Measurements from ENCODE around the gene PLXNA2. TPM values are rescaled to one million over a fixed set of nuclear protein-coding genes. Genes with fewer than 3 reads are reported as not detected.

PLXNA2 gene
- total RNA-seq, 2 experiments from 2014 or later, result 0.15 to 0.26 TPM

DNA sequence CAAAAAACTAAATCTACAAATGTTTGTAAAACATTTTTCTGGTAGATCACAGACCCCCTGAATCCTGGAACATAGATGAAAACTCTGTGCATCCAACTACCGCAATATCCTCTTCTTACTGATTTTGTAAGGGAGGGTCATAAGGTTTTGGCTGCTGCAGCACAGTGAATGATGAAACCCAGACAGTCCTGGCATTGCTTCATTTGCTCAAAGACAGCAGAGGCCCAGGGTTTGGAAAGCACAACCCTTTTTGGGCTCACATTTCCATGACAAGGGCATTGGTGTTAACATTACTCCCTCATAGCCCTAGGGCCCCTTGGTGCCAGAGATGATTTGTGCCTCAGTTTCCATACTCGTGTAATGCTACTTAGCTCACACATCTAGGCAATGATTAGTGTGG lies 51.2 kb downstream of the PLXNA2 start:
- no peak for DNase-seq
- Mint-ChIP-seq H3K27ac (no peak overlapping the region), H3K36me3 (no peaks in the 10 kb centered on the region), H3K4me3 (no peak overlapping the region), H3K4me1 (peaks cover 10% of the 10 kb centered on the region), H3K27me3 (peaks cover 16% of the 10 kb centered on the region), H3K9me3 (ENCODE audit: low read depth) (no peaks in the 10 kb centered on the region)
- CTCF ChIA-PET, result no interaction called here
- no peak for ATAC-seq

DNA sequence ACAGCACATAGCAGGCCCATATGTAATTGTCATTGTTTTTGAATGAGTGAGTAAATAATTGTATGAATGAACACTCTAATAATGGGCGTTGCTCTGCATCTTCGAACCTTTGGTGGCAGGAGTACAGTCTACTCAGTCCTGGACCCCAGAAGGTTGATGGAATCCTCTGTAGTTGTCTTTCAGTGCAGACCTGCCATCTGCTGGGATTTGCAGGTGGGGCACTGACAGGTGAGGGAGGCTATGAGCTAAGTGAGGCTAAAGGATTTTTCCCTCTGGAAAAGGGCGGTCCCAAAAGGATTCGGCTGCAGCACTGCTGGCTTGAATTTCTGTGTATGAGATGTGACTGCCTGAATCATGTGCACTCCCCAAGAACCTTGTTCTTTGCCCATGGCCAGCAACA lies 53.4 kb downstream of the PLXNA2 start:
- no peak overlapping the region for H3K4me3 Mint-ChIP-seq
- H3K9me3 Mint-ChIP-seq (ENCODE audit: low read depth), result no peaks in the 10 kb centered on the region
- DNase-seq (no peak), ATAC-seq (no peak)
- H3K4me1 Mint-ChIP-seq, result peaks cover 19% of the 10 kb centered on the region
- CTCF ChIA-PET, result no interaction called here
- H3K27ac Mint-ChIP-seq, result no peak overlapping the region
- H3K27me3 Mint-ChIP-seq, result peaks cover 25% of the 10 kb centered on the region
- no peaks in the 10 kb centered on the region for H3K36me3 Mint-ChIP-seq

DNA sequence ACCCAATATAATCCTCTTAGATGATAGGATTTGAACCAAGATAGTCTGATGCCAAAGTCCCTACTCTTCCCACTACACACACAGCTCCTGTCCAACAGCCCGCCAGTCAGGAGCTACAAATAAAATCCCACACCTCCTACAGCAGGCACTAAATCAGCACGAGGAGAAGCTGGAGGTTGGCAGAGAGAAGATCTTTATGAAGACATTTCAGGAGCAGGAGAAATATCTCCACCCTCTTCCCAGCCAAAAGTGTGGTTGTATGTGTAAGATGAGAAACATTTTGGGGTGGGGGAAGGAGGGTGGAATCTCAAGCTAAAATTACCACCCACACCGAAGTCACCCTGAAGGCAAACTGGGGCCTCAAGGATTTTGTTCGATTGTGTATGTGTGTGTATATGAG lies 54.5 kb downstream of the PLXNA2 start:
- CTCF ChIA-PET, result interaction anchor here (1.4 kb wide), 1 partner anchor 48 kb away, joined by 3 read pairs; no protein-coding TSS in a partner anchor
- ATAC-seq, result no peak
- no peaks in the 10 kb centered on the region for H3K36me3 Mint-ChIP-seq
- H3K27ac Mint-ChIP-seq, result no peak overlapping the region
- peaks cover 27% of the 10 kb centered on the region for H3K27me3 Mint-ChIP-seq
- H3K9me3 Mint-ChIP-seq (ENCODE audit: low read depth), result no peaks in the 10 kb centered on the region
- DNase-seq, result no peak
- H3K4me1 Mint-ChIP-seq, result peaks cover 21% of the 10 kb centered on the region
- no peak overlapping the region for H3K4me3 Mint-ChIP-seq

DNA sequence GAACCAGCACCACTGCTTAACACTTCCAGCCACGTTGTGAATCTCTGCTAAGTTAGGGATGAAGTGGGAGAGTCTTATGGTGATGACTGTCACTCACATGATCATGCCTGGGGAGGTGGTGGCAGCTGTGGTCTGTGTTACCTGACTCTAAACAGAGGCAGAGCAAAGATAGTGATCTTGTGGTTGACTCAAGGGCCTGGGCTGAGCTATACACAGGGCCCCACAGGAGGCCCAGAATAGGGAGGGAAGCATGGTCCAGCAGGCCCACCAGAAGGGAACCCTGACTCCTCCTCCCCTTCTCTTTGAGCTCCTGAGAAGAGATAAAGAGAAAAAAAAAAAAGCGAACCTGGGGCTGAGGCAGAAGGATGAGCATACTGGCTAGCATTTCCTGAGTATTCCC lies 55.0 kb downstream of the PLXNA2 start:
- H3K9me3 Mint-ChIP-seq (ENCODE audit: low read depth), result no peaks in the 10 kb centered on the region
- no peak overlapping the region for H3K4me3 Mint-ChIP-seq
- no peaks in the 10 kb centered on the region for H3K36me3 Mint-ChIP-seq
- DNase-seq (peak; percentile 64), ATAC-seq (peak; percentile 68)
- CTCF ChIA-PET, result interaction anchor here (1.0 to 1.4 kb wide), 3 partner anchors 49 to 228 kb away, joined by 3 read pairs; no protein-coding TSS in a partner anchor
- peaks cover 24% of the 10 kb centered on the region for H3K27me3 Mint-ChIP-seq
- H3K27ac Mint-ChIP-seq, result no peak overlapping the region
- H3K4me1 Mint-ChIP-seq, result peaks cover 25% of the 10 kb centered on the region

DNA sequence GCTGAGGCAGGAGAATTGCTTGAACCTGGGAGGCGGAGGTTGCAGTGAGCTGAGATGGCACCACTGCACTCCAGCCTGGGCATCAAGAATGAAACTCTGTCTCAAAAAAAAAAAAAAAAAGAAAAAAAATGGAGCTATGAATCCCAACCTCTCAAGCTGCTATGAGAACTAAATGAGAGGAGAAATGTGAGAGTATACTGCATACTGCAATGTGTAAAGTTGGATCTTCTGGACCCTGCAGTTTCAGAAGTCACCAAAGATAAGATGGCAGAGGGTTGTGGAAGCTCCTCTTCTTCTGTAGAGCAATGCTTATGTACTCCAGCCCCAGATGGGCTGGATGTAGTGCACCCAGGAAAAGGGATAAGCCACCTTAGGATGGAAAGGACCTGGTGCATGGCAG lies 55.6 kb downstream of the PLXNA2 start:
- CTCF ChIA-PET, result interaction anchor here (1.0 to 1.1 kb wide), 2 partner anchors 57 to 228 kb away, joined by 3 read pairs; no protein-coding TSS in a partner anchor
- Mint-ChIP-seq H3K4me3 (no peak overlapping the region), H3K27ac (no peak overlapping the region), H3K9me3 (ENCODE audit: low read depth) (no peaks in the 10 kb centered on the region), H3K27me3 (peaks cover 24% of the 10 kb centered on the region), H3K36me3 (no peaks in the 10 kb centered on the region), H3K4me1 (peaks cover 25% of the 10 kb centered on the region)
- ATAC-seq (no peak), DNase-seq (no peak)

DNA sequence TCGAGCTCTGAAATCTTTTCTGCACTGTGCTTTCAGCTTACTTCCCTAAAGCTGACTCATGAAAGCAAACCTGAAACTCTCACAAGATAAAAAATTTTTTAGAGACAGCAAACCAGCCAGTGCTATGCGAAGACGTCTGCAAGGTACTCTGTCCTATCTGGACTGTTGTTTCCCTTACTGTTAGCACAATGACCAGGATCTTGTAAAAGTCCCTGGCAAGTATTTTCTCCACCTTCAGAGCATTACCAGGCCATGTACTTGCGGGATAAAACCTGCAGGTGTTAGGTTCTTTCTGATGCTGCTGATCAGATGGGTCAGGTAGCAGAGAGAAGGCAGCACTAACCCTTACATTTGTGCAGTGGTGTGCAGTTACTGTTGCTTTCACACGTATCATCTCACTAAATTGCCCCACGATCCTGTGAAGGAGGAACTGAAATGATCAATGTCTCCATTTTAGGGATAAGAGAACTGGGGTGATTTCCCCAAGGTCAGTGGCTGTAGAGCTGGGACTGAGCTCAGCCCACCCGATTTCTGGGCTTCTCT lies 56.6 kb downstream of the PLXNA2 start:
- H3K4me3 Mint-ChIP-seq, result no peak overlapping the region
- DNase-seq (no peak), ATAC-seq (no peak)
- H3K27me3 Mint-ChIP-seq, result peaks cover 24% of the 10 kb centered on the region
- no peak overlapping the region for H3K27ac Mint-ChIP-seq
- peaks cover 25% of the 10 kb centered on the region for H3K4me1 Mint-ChIP-seq
- CTCF ChIA-PET, result no interaction called here
- H3K36me3 Mint-ChIP-seq, result no peaks in the 10 kb centered on the region
- no peaks in the 10 kb centered on the region for H3K9me3 Mint-ChIP-seq (ENCODE audit: low read depth)

DNA sequence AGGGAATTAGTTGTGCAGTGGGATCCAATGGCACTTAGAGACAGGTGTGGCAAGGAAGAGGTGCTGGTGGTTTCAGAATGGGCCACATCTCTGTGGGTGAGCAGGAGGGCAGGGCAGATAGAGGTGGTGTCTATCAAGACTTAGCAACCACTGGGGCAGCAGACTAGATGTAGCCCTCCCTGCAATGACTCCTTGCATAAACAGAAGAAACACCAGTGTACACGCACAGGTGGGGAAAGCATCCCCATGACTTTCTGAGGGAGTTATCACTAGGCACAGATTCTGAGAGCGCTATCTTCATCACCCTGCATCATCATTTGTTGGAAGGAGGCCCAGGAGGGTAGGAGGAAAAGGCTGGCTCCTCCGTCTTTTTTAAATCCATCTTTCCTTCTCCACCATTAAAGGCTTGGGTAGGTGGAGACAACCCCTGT lies 58.4 kb downstream of the PLXNA2 start:
- ATAC-seq (no peak), DNase-seq (no peak)
- Mint-ChIP-seq H3K4me3 (no peak overlapping the region), H3K4me1 (peaks cover 25% of the 10 kb centered on the region), H3K9me3 (ENCODE audit: low read depth) (no peaks in the 10 kb centered on the region), H3K27me3 (peaks cover 30% of the 10 kb centered on the region), H3K36me3 (no peaks in the 10 kb centered on the region), H3K27ac (no peak overlapping the region)
- CTCF ChIA-PET, result no interaction called here

DNA sequence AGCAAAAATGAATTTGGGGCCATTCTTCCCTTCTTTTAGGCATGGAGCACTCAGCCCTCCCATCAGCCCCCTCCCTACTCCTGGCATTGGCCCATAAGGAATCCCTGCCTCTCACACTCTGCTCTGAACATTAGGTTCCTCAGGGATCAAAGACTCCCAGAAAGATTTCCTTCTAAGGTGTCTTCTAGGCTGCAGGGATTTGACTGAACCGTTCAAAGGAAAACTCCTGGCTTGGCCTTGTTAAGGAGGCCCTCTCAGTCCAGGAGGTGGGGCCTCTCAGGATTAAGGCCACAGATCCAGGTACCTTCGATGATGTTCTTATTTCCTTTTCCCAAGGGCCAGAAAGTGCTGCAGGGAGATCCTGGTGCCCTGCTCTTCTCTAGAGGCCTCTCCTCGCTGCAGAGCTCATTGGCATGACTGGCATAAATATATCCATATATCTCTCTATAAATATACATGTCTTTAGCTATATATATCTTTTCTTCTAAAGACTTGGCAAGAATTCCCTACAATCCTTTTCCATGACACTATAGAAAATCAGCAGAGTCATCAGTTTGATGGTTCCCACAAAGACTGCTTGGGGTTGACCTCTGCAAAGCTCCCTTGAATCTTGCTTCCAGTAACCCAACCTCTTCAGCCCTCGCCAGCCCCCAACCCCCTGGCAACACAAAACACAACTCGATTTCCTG lies 59.1 kb downstream of the PLXNA2 start:
- no peaks in the 10 kb centered on the region for H3K36me3 Mint-ChIP-seq
- no peak for ATAC-seq

DNA sequence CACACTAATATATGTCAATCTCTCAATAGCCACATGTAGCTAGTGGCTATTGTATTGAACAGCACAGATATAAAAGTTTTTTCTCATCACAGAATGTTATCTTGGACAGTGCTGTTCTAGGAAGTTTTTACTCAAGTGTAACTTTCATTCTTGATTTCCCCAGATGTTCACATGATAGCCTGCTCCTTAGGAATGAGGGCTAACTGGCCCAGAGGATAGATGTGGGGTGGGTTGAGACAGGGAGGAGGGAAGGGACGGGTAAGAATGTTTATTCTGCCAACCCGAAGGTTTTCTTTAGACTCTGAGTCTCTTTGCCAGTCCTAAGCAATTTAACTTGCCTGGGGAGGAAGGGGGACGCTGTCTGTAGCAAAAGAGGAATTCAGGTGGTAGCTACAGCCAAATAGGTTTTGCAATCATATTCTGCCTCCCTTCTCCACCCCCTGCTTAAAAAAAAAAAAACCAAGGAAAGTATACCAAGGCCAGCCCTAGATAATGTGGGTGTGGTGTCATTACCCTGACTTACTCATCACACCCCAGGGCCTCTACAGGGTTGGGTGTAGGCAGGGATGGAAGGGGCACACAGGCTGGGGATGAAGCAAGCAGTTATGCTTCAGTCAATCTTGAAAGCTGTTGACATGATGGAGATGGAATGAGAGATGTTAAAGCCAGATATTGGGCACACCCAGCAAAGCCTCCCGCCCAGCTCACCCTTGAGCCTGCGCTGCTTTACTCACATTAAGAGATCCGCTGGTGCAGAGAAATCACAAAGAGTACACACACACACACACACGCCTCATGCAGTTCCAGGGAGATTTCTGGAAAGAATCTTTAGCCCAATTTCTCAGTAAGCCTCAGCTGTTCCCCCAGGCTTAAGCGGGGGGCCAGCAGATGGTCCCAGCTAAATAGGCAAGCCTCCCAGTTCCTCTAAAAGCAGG lies 59.9 kb downstream of the PLXNA2 start:
- H3K27ac Mint-ChIP-seq, result no peak overlapping the region
- no peaks in the 10 kb centered on the region for H3K36me3 Mint-ChIP-seq
- DNase-seq (no peak), ATAC-seq (no peak)
- no peaks in the 10 kb centered on the region for H3K9me3 Mint-ChIP-seq (ENCODE audit: low read depth)
- H3K27me3 Mint-ChIP-seq, result peaks cover 23% of the 10 kb centered on the region
- no peak overlapping the region for H3K4me3 Mint-ChIP-seq
- peaks cover 21% of the 10 kb centered on the region for H3K4me1 Mint-ChIP-seq
- CTCF ChIA-PET, result interaction anchor here (0.7 kb wide), 1 partner anchor 162 kb away, joined by 3 read pairs; no protein-coding TSS in a partner anchor

More for the DNA sequence above, 59.1 kb downstream of the PLXNA2 start:
- H3K27me3 Mint-ChIP-seq, result peaks cover 28% of the 10 kb centered on the region
- H3K27ac Mint-ChIP-seq, result no peak overlapping the region
- H3K9me3 Mint-ChIP-seq (ENCODE audit: low read depth), result no peaks in the 10 kb centered on the region
- no peak overlapping the region for H3K4me3 Mint-ChIP-seq
- CTCF ChIA-PET, result interaction anchor here (0.7 kb wide), 1 partner anchor 163 kb away, joined by 3 read pairs; no protein-coding TSS in a partner anchor
- H3K4me1 Mint-ChIP-seq, result peaks cover 25% of the 10 kb centered on the region
- DNase-seq, result no peak

DNA sequence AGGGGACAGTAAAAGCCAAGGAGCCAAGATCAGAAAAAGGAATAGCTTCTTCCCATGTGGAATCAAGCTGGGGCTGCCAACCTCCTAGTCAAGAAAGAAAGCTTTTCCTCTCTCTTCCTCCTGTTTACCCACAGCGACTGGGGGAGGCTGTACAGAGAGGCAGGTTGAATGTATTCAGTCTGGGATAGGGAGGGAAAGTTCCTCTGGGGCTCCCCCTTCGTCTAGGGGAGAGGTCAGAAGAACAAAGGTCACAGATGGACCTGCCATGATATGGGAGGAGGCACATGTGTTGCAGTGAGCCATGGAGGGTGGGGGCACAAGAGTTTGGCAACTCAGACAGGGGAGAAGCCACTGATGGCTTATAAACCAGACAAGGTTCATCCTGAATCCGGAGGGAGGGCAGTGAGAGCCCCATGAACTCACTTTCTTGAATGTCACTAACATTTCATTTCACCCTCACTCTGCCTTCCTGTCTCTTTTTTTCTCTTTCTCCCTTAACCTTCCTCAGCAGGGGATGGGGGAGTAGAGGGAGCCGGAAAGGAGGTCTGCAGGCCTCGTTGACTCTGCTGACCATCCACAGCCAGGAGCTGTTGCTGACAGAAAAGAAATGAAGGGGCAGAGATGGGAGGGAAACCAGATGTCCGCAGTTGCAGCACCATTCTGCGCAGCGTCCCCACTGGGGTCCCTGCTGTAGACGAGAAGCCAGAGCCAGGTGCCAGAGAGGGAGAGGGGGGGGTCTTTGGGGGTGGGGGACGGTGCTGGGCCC lies 61.1 kb downstream of the PLXNA2 start:
- no peak overlapping the region for H3K4me3 Mint-ChIP-seq

DNA sequence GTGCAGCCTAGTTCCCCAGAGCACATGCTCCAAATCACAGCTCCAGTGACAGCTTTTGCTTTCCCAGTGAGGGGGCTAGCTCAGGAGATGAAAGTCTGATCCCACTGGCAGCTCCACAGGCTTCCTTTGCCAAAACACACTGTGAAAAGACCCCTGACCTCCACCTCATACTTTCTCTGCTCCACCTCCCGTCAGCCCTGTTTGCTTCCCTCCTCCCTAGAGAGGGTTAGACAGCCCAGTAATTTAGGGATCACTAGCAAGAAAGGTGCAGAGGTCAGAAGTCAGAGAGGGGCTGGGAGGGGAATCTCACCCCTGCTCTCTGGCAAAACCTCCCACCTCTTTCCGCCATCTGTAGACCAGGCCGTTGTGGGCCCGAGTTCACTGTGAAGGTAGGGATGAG lies 62.8 kb downstream of the PLXNA2 start:
- CTCF ChIA-PET, result no interaction called here
- no peaks in the 10 kb centered on the region for H3K9me3 Mint-ChIP-seq (ENCODE audit: low read depth)
- H3K27me3 Mint-ChIP-seq, result peaks cover 27% of the 10 kb centered on the region
- no peaks in the 10 kb centered on the region for H3K36me3 Mint-ChIP-seq
- no peak overlapping the region for H3K27ac Mint-ChIP-seq
- DNase-seq (no peak), ATAC-seq (no peak)
- no peak overlapping the region for H3K4me3 Mint-ChIP-seq
- peaks cover 9% of the 10 kb centered on the region for H3K4me1 Mint-ChIP-seq

More for the DNA sequence above, 61.1 kb downstream of the PLXNA2 start:
- no peak for DNase-seq
- peaks cover 26% of the 10 kb centered on the region for H3K27me3 Mint-ChIP-seq
- ATAC-seq, result no peak
- peaks cover 15% of the 10 kb centered on the region for H3K4me1 Mint-ChIP-seq
- no peak overlapping the region for H3K27ac Mint-ChIP-seq
- CTCF ChIA-PET, result no interaction called here
- H3K9me3 Mint-ChIP-seq (ENCODE audit: low read depth), result no peaks in the 10 kb centered on the region
- no peaks in the 10 kb centered on the region for H3K36me3 Mint-ChIP-seq

DNA sequence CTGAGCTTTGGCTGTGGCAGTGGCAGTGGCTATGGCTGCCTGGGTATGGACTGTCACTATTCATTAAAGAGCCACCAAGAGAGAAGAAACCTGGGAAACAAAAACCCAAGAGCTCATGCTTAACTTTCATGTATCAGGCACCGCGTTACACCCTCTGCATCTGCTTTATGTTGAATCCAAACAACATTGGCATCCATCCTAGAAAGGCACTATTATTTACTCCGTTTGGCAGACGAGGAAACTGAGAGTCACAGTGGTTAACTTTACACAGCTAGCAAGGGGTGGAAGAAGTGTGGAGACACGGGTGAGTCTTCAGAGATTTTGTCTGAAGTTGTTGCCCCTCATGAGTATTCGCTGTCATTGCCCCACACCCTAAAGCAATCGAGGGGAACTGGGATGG lies 63.8 kb downstream of the PLXNA2 start:
- H3K9me3 Mint-ChIP-seq (ENCODE audit: low read depth), result no peaks in the 10 kb centered on the region
- H3K4me1 Mint-ChIP-seq, result peaks cover 4% of the 10 kb centered on the region
- H3K36me3 Mint-ChIP-seq, result no peaks in the 10 kb centered on the region
- CTCF ChIA-PET, result no interaction called here
- H3K4me3 Mint-ChIP-seq, result no peak overlapping the region
- DNase-seq, result no peak
- peaks cover 25% of the 10 kb centered on the region for H3K27me3 Mint-ChIP-seq
- H3K27ac Mint-ChIP-seq, result no peak overlapping the region
- ATAC-seq, result no peak

DNA sequence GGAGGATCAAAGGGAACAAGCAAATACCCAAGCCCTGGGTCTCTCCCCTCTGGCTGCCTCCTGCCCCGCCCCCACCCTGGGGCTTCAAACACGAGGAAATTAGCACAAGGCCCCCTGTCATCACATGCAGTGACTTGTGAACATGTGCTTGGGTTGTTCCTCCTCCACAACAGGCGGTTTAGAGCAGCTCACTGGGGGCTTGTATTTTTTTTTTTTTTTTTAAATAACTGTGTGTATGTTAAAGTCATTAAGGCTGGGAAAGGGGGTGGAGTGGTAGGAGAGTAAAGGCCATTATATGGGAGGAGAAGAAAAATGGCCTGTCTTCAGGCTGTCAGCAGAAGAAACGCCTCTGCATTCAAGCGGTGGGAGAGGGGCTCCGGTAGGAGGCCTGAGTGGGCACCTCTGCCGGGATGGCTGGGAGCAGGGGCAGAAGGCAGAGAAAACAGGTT lies 64.2 kb downstream of the PLXNA2 start:
- Mint-ChIP-seq H3K4me1 (peaks cover 4% of the 10 kb centered on the region), H3K27ac (no peak overlapping the region), H3K4me3 (no peak overlapping the region), H3K36me3 (no peaks in the 10 kb centered on the region), H3K27me3 (peaks cover 25% of the 10 kb centered on the region), H3K9me3 (ENCODE audit: low read depth) (no peaks in the 10 kb centered on the region)
- CTCF ChIA-PET, result no interaction called here
- DNase-seq, result no peak
- no peak for ATAC-seq
